Stimulated activated memory B cell treated with anti-CD40 and anti-IgM and Interleukin-4, amounts not matched to agents 10 μg/mL and 1 μg/mL and 100 μg/mL, for 72 hours (primary cell): ENCODE data around the gene RASSF6.
"Not testable (repeated sequence)": the region's sequence is repeated elsewhere in the genome, so short reads cannot be mapped to it uniquely, and the experiment has no call there.

Source experiments
- ATAC-seq: fragments of 150-1000 bp; cut with Tn5 transposase; 2 replicates; pipeline ENCODE4 v1.10.0; 2021
- H3K27ac Mint-ChIP-seq: one replicate; pipeline ENCODE4 v1.8.0; 2022; ENCODE audit warnings: mild to moderate bottlenecking, mixed read lengths
- H3K27me3 Mint-ChIP-seq: one replicate; pipeline ENCODE4 v1.8.0; 2022; ENCODE audit warnings: mixed read lengths
- H3K36me3 Mint-ChIP-seq: one replicate; pipeline ENCODE4 v1.8.0; 2022; ENCODE audit warnings: mixed read lengths
- H3K4me1 Mint-ChIP-seq: one replicate; pipeline ENCODE4 v1.8.0; 2022; ENCODE audit warnings: mixed read lengths
- H3K4me3 Mint-ChIP-seq: one replicate; pipeline ENCODE4 v1.8.0; 2022; ENCODE audit warnings: mild to moderate bottlenecking, moderate library complexity, mixed read lengths
- H3K9me3 Mint-ChIP-seq: one replicate; pipeline ENCODE4 v1.8.0; 2022; ENCODE audit warnings: mixed read lengths

Gene RASSF6

DNA sequence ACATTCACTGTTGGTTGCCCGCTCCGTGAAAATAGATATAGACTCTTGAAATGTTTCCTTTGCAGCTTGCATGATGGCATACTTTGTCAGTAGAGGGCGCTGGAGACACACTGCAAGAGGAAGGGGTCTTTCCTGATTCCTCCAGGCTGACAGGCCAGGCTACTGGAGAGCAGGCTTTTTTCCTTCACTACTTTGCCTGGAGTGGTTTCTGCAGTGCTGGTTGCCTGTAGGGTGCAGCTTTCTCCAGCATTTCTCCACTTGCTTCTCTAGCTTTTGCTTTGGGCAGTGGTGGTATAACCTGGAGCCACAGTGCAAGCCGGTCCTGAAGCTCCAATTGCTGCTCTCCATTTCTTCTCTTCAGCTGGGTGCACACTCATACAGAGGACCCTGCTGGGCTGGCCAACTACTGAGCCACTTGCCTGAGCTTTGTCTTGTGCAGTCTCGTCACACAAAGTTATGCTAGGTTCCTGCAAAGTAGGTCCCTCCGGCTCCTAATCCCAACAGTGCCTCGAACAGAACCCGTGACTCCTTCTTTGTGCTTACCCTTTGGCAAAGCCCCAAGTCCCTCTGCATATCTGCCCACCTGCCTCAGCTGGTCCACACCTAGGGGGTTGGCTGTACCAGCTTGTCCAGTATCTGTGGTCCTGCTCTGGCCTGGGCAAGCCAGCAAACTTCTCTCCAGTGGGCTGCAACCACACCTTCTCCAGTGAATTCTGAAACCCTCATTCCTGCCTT, 46.3 kb downstream of the RASSF6 start:
- peak; percentile 58 for ATAC-seq

GRCh38 chr4:73550865-73551264, 69.4 kb downstream of the RASSF6 start:
- H3K36me3 Mint-ChIP-seq, ATAC-seq, H3K4me3 Mint-ChIP-seq, H3K27ac Mint-ChIP-seq, H3K4me1 Mint-ChIP-seq, H3K27me3 Mint-ChIP-seq, H3K9me3 Mint-ChIP-seq: not testable (repeated sequence)

More for the DNA sequence above, 46.3 kb downstream of the RASSF6 start:
- H3K4me3 Mint-ChIP-seq = no peak overlapping the region
- H3K27me3 Mint-ChIP-seq = peaks cover 6% of the 10 kb centered on the region
- no peak overlapping the region for H3K27ac Mint-ChIP-seq
- H3K9me3 Mint-ChIP-seq = peaks cover 3% of the 10 kb centered on the region
- H3K36me3 Mint-ChIP-seq = no peaks in the 10 kb centered on the region
- H3K4me1 Mint-ChIP-seq = peaks cover 6% of the 10 kb centered on the region

- H3K27ac Mint-ChIP-seq = no peak overlapping the region
- H3K4me3 Mint-ChIP-seq = no peak overlapping the region
- ATAC-seq = no peak
- H3K9me3 Mint-ChIP-seq = no peaks in the 10 kb centered on the region
- peaks cover 12% of the 10 kb centered on the region for H3K27me3 Mint-ChIP-seq
- no peaks in the 10 kb centered on the region for H3K36me3 Mint-ChIP-seq
- no peaks in the 10 kb centered on the region for H3K4me1 Mint-ChIP-seq
Observed at GRCh38 chr4:73544620-73545019, 75.6 kb downstream of the RASSF6 start.

DNA sequence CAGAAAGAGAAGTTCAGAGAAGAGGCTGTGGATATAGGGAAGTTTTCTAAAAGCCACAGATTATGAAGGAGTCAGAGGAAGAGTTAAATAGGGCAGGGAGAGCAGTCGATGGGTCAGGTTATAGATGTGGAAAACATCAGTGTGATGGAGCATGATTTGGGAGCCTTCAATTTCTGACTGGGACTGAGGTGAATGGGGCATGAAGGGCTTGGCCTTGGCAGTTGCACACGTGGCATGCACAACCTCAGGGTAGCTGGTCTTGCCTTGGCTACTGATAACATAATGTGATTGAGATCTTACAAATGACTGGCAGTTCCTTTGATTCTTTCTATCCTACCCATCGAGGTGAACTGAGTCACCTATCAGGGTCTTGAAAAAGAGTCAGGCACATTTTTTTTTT, 79.0 kb downstream of the RASSF6 start:
- no peak for ATAC-seq
- peaks cover 21% of the 10 kb centered on the region for H3K27me3 Mint-ChIP-seq
- no peaks in the 10 kb centered on the region for H3K9me3 Mint-ChIP-seq
- H3K4me1 Mint-ChIP-seq = no peaks in the 10 kb centered on the region
- no peak overlapping the region for H3K27ac Mint-ChIP-seq
- H3K4me3 Mint-ChIP-seq = no peak overlapping the region
- H3K36me3 Mint-ChIP-seq = no peaks in the 10 kb centered on the region

DNA sequence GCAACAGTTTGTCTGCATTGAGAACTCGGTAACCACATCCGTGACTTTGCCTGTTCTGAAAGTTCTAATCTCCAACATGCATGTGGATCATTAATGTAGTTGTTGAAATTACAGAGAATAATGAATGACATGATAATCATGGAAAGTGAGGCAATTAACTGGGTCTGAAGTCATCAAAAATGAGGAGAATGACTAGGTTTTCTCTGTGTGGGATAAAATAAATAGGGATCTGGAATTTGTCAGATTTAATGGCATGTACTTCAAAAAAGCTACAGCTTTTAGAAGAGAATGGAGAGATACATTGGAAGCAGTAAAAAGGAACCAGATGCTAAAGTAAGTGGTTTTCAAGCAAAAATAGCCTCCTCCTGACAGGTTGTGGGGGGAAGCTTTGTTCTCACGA, 79.4 kb downstream of the RASSF6 start:
- ATAC-seq = no peak
- Mint-ChIP-seq H3K9me3 (no peaks in the 10 kb centered on the region), H3K4me1 (no peaks in the 10 kb centered on the region), H3K4me3 (no peak overlapping the region), H3K27ac (no peak overlapping the region), H3K27me3 (peaks cover 18% of the 10 kb centered on the region), H3K36me3 (no peaks in the 10 kb centered on the region)

DNA sequence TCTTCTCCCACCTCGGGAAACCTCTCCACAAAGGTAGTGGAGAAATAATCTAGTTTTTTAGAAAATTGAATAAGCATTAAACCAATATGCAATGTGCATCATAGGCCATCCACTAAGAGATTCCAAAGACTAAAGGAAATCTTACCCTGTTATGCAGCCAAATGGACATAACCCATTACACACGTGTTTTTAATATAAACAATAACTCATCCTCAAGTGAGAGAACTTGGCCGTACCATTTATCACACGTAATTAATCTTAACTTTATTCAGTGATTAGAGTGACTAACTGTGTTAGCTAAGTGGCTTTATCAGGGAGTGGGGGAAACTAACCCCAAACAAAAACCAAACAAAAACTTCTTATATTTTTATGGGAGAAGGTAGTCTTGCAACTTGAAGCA, 80.8 kb downstream of the RASSF6 start:
- Mint-ChIP-seq H3K4me1 (no peaks in the 10 kb centered on the region), H3K36me3 (no peaks in the 10 kb centered on the region), H3K4me3 (no peak overlapping the region), H3K27me3 (peaks cover 8% of the 10 kb centered on the region), H3K9me3 (no peaks in the 10 kb centered on the region), H3K27ac (no peak overlapping the region)
- no peak for ATAC-seq

DNA sequence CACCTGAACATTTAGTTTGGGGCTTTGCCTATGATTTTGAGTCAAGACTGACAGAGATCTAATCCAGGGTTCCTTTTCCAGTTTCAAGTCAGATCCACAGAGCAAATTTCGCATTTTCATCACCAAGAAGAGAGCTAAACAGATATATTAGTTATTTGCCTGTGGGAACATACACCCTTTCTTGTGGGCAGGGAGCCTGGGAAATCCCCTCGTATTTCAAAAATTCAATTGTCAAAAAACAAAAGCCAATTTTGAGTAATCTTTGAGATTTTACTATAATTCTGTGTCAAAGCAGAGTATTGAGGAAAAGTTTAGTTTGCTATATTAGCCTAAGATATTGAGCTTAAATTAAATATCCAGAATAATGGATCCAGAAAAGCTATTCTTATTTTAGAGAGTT, 82.1 kb downstream of the RASSF6 start:
- Mint-ChIP-seq H3K27ac (no peak overlapping the region), H3K4me3 (no peak overlapping the region), H3K27me3 (peaks cover 8% of the 10 kb centered on the region), H3K36me3 (no peaks in the 10 kb centered on the region), H3K9me3 (no peaks in the 10 kb centered on the region), H3K4me1 (no peaks in the 10 kb centered on the region)
- no peak for ATAC-seq

GRCh38 chr4:73533515-73534422, 86.5 kb downstream of the RASSF6 start:
- H3K27ac Mint-ChIP-seq = no peak overlapping the region
- H3K4me3 Mint-ChIP-seq = no peak overlapping the region
- ATAC-seq = no peak
- H3K36me3 Mint-ChIP-seq = no peaks in the 10 kb centered on the region
- peaks cover 8% of the 10 kb centered on the region for H3K27me3 Mint-ChIP-seq
- H3K9me3 Mint-ChIP-seq = no peaks in the 10 kb centered on the region
- H3K4me1 Mint-ChIP-seq = no peaks in the 10 kb centered on the region

GRCh38 chr4:73528171-73528570, 92.1 kb downstream of the RASSF6 start:
- no peak overlapping the region for H3K4me3 Mint-ChIP-seq
- H3K27me3 Mint-ChIP-seq = peaks cover 2% of the 10 kb centered on the region
- H3K36me3 Mint-ChIP-seq = no peaks in the 10 kb centered on the region
- H3K27ac Mint-ChIP-seq = no peak overlapping the region
- no peak for ATAC-seq
- H3K9me3 Mint-ChIP-seq = no peaks in the 10 kb centered on the region
- no peaks in the 10 kb centered on the region for H3K4me1 Mint-ChIP-seq

- Mint-ChIP-seq H3K27me3 (peaks cover 12% of the 10 kb centered on the region), H3K36me3 (no peaks in the 10 kb centered on the region), H3K4me3 (no peak overlapping the region), H3K9me3 (no peaks in the 10 kb centered on the region), H3K4me1 (no peaks in the 10 kb centered on the region), H3K27ac (no peak overlapping the region)
- no peak for ATAC-seq
Observed at GRCh38 chr4:73527196-73527595, 93.0 kb downstream of the RASSF6 start.

DNA sequence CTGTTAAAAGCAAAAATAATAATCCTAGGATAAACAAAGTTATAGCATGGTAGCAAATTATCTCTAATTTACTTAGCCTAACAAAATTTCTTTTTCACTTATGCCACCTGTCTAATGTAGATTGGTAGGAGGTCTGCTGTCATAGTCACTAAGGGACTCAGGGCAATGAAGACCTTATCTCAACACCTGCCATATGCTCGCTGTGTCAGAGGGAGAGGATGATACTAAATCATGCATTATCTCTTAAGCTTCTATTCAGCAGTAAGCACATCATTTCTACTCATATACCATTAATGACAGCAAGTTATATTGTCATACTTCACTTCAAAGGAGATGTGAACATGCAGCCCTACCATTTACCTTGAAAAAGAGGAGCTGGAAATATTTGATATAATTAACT, 94.6 kb downstream of the RASSF6 start:
- Mint-ChIP-seq H3K36me3 (no peaks in the 10 kb centered on the region), H3K4me3 (no peak overlapping the region), H3K27ac (no peak overlapping the region), H3K27me3 (peaks cover 23% of the 10 kb centered on the region), H3K9me3 (no peaks in the 10 kb centered on the region), H3K4me1 (peaks cover 9% of the 10 kb centered on the region)
- ATAC-seq = no peak

DNA sequence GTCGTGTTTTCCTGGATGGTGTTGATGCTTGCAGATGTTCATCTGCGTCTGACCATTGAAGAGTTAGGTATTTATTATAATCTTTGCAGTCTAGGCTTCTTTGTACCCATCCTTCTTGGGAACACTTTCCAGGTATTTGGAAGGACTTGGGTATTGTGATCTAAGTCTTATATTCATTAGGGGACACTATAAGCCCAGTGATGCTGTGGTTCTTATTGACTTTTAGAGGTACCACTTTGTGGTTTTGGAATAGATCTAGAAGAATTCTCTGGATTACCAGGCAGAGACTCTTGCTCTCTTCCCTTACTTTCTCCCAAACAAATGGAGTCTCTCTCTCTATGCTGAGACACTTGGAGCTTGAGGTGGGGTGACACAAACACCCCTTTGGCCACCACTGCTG, 97.1 kb downstream of the RASSF6 start:
- no peak for ATAC-seq

More for the DNA sequence above, 97.1 kb downstream of the RASSF6 start:
- Mint-ChIP-seq H3K9me3 (no peaks in the 10 kb centered on the region), H3K27me3 (peaks cover 44% of the 10 kb centered on the region), H3K27ac (no peak overlapping the region), H3K4me1 (peaks cover 9% of the 10 kb centered on the region), H3K36me3 (no peaks in the 10 kb centered on the region), H3K4me3 (no peak overlapping the region)
